Epithelial cell of esophagus (primary cell): ENCODE data around the gene STEAP2.

ENCODE experiments used
- DNase-seq: peaks from one replicate; pipeline ENCODE4 v3.0.0; 2010; ENCODE audit warnings: low read depth
- H3K4me3 ChIP-seq: 2 replicates; pipeline ENCODE4 v1.5.1; 2011; ENCODE audit warnings: mild to moderate bottlenecking, low read length, control low read depth
- CTCF ChIP-seq: IDR thresholded peaks from 2 replicates; pipeline ENCODE4 v1.5.1; 2011; ENCODE audit warnings: low read depth, mild to moderate bottlenecking, low read length, control low read depth, inconsistent platforms; ENCODE audit not compliant: insufficient read depth; ENCODE audit errors: missing control alignments

STEAP2 gene

GRCh38 chr7:90172624-90173023 lies 38.9 kb upstream of the STEAP2 start:
- no peak overlapping the region for H3K4me3 ChIP-seq
- TF ChIP-seq CTCF = no peak
- DNase-seq = no peak

GRCh38 chr7:90173127-90173844 lies 38.3 kb upstream of the STEAP2 start:
- no peak for DNase-seq
- H3K4me3 ChIP-seq = no peak overlapping the region

GRCh38 chr7:90175667-90176066 lies 35.9 kb upstream of the STEAP2 start:
- no peak for DNase-seq
- no peak for TF ChIP-seq CTCF
- H3K4me3 ChIP-seq = no peak overlapping the region

More at GRCh38 chr7:90173127-90173844, 38.3 kb upstream of the STEAP2 start:
- no peak for TF ChIP-seq CTCF

GRCh38 chr7:90176195-90176594 lies 35.3 kb upstream of the STEAP2 start:
- no peak for TF ChIP-seq CTCF
- DNase-seq = no peak

GRCh38 chr7:90178166-90178565 lies 33.4 kb upstream of the STEAP2 start:
- TF ChIP-seq CTCF = no peak
- no peak overlapping the region for H3K4me3 ChIP-seq
- no peak for DNase-seq

More at GRCh38 chr7:90176195-90176594, 35.3 kb upstream of the STEAP2 start:
- no peak overlapping the region for H3K4me3 ChIP-seq

GRCh38 chr7:90178679-90179278 lies 32.8 kb upstream of the STEAP2 start:
- DNase-seq = peak; percentile 88
- H3K4me3 ChIP-seq = no peak overlapping the region
- TF ChIP-seq CTCF = no peak
